Tibial nerve (tissue), 4 donors: ENCODE results near the gene PLPP1. TPM values are rescaled to one million over a fixed set of nuclear protein-coding genes. Genes with fewer than 3 reads are reported as not detected.
A peak's percentile ranks its signal among the peaks of the same experiment; 100 is the strongest.

Experiments
- DNase-seq, 2 donors: peaks; one replicate each; pipeline ENCODE4 v3.0.0-alpha.2; 2019; ENCODE audit warnings: low spot score in 2 of 2
- H3K27ac ChIP-seq, 4 donors: fragments of 200-600 bp; sonication (generic) in 3 of 4; one replicate each; pipeline ENCODE4 v1.5.1; 2017 to 2019; ENCODE audit warnings: mild to moderate bottlenecking in 1 of 4
- H3K27me3 ChIP-seq, 2 donors: fragments of 200-600 bp; sonication (generic) in 1 of 2; one replicate each; pipeline versions ENCODE4 v1.5.1 to v1.6.0; 2017 to 2019
- H3K36me3 ChIP-seq, 3 donors: fragments of 200-600 bp; sonication (generic); one replicate each; pipeline ENCODE4 v1.5.1; 2018 to 2019
- H3K4me1 ChIP-seq, 4 donors: fragments of 200-600 bp; sonication (generic) in 3 of 4; one replicate each; pipeline ENCODE4 v1.5.1; 2017 to 2019
- H3K4me3 ChIP-seq, 4 donors: fragments of 200-600 bp; sonication (generic) in 3 of 4; one replicate each; pipeline ENCODE4 v1.5.1; 2017 to 2019; ENCODE audit warnings: mild to moderate bottlenecking in 1 of 4, moderate library complexity in 1 of 4
- H3K9me3 ChIP-seq, 4 donors: fragments of 200-600 bp; sonication (generic) in 3 of 4; one replicate each; pipeline ENCODE4 v1.5.1; 2017 to 2019
- EP300 ChIP-seq, 2 donors: sonication (generic); formaldehyde crosslinking; IDR thresholded peaks; one replicate each; pipeline ENCODE4 v1.6.1; 2017; ENCODE audit warnings: antibody characterized with exemption in 2 of 2, mild to moderate bottlenecking in 1 of 2
- POLR2A ChIP-seq, 2 donors: fragments of 450-650 bp; IDR thresholded peaks; one replicate each; pipeline ENCODE4 v1.6.1; 2017; ENCODE audit warnings: antibody characterized with exemption in 2 of 2, mild to moderate bottlenecking in 2 of 2, moderate library complexity in 2 of 2
- WGBS, 2 donors: methylation state at CpG; one replicate each; pipeline ENCODE4 v1.1.5; 2018; 5-methylcytosine and 5-hydroxymethylcytosine counted together
- total RNA-seq, 4 donors: library from RNA; depleted of rRNA; stranded (reverse); fragments of >200 nt; gene quantifications; one replicate each; pipeline ENCODE4 v1.1.0, GENCODE V29; 2016
- TF ChIP-seq, protein P1 (sequence below), 5 experiments: fragments of 200-600 bp in 3 of 5; fragments of 450-650 bp in 2 of 5; sonication (generic) in 3 of 5; IDR thresholded peaks; one replicate each; pipeline ENCODE4 v1.5.1; 2016 to 2019; ENCODE audit warnings: antibody characterized with exemption in 5 of 5, mild to moderate bottlenecking in 3 of 5, moderate library complexity in 2 of 5

PLPP1 gene
- total RNA-seq, 4 donors from 2014 or later = 380 to 568 (median 427) TPM

DNA sequence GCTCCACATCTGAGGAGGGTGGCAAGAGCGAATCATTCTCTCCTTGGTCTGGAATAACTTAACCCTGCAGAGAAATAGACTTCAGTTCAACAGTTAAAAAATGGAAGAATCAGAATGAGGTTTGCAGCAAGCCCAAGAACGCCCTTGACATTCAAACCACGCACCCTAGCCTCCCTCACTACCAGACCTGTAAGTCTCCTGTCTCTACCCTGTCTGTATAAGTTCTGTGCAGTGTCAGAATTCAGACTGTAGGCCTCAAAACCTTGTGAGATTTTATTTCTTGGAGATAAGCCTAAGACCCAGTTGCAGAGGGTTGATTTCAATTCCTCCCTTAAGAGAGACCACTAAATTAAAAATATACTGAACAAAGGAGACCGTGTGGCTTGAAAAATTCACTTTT lies 35.8 kb upstream of the PLPP1 start:
- WGBS, 2 donors = 94 to 97% methylated on average over 4 of the region's 4 CpGs
- H3K27ac ChIP-seq = peak overlapping the region; percentile 47 to 93 (median 81)
- peaks cover 8 to 29% (median 17%) of the 10 kb centered on the region in 4 donors for H3K4me1 ChIP-seq
- H3K9me3 ChIP-seq = no peaks in the 10 kb centered on the region
- H3K36me3 ChIP-seq = no peaks in the 10 kb centered on the region
- TF ChIP-seq EP300 (IDR thresholded peaks at IDR 0.05) = no peak
- TF ChIP-seq POLR2A (IDR thresholded peaks at IDR 0.05) = no peak
- TF ChIP-seq, protein P1, sequence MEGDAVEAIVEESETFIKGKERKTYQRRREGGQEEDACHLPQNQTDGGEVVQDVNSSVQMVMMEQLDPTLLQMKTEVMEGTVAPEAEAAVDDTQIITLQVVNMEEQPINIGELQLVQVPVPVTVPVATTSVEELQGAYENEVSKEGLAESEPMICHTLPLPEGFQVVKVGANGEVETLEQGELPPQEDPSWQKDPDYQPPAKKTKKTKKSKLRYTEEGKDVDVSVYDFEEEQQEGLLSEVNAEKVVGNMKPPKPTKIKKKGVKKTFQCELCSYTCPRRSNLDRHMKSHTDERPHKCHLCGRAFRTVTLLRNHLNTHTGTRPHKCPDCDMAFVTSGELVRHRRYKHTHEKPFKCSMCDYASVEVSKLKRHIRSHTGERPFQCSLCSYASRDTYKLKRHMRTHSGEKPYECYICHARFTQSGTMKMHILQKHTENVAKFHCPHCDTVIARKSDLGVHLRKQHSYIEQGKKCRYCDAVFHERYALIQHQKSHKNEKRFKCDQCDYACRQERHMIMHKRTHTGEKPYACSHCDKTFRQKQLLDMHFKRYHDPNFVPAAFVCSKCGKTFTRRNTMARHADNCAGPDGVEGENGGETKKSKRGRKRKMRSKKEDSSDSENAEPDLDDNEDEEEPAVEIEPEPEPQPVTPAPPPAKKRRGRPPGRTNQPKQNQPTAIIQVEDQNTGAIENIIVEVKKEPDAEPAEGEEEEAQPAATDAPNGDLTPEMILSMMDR (IDR thresholded peaks at IDR 0.05) = no peak
- DNase-seq = no peak
- H3K4me3 ChIP-seq = no peak overlapping the region
- no peaks in the 10 kb centered on the region for H3K27me3 ChIP-seq

DNA sequence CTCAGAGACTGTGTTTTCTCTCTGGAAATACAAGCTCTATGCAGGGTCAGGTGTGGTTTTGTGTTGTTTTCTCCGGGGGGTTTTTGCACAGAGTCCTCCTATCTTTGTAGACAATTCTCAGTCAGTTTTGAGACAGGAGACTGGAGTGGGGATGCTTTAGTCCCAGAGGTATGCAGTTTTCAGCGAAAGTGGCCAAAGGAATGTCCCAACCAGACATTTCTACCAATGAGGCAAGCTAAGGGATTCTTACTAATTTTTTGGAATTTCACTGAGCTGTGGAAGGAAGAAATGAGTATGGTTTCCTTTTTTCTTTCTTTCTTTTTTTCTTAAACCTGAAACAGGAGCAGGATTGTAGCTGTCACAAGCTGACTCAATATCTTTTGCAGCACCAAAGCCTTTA lies 35.3 kb upstream of the PLPP1 start:
- TF ChIP-seq, protein P1 (IDR thresholded peaks at IDR 0.05) = no peak
- TF ChIP-seq EP300 (IDR thresholded peaks at IDR 0.05) (no peak), POLR2A (IDR thresholded peaks at IDR 0.05) (no peak)
- no peaks in the 10 kb centered on the region for H3K36me3 ChIP-seq
- peak in 1 of 2 donors; percentile 33 for DNase-seq
- H3K27me3 ChIP-seq = no peaks in the 10 kb centered on the region
- 76 to 80% methylated on average over 2 of the region's 2 CpGs for WGBS, 2 donors
- no peaks in the 10 kb centered on the region for H3K9me3 ChIP-seq
- no peak overlapping the region for H3K4me3 ChIP-seq
- H3K4me1 ChIP-seq = peaks cover 8 to 29% (median 16%) of the 10 kb centered on the region in 4 donors
- H3K27ac ChIP-seq = peak overlapping the region; percentile 47 to 93 (median 81)

DNA sequence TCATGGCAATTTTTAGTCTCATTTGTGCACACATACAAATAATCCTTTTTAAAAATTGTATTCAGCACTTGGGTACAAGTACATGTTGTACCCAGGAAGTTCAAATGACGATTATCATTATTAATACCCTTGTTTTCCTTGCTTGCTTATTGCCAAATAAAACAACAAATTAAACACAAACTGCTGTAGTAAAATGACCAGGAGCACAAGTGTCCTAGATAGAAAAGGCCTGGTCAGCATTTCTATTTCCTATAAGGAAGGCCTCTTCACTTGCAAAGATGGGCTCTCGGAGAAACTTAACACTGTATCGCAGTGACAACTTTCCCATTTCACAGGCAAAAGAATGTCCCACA lies 34.7 kb upstream of the PLPP1 start:
- 69% methylated on average over 3 of the region's 3 CpGs for WGBS, 2 donors
- no peaks in the 10 kb centered on the region for H3K9me3 ChIP-seq
- TF ChIP-seq EP300 (IDR thresholded peaks at IDR 0.05) (peak; percentile 83 to 98), POLR2A (IDR thresholded peaks at IDR 0.05) (no peak)
- TF ChIP-seq, protein P1 (IDR thresholded peaks at IDR 0.05) = peak in 1 of 5 experiments; percentile 17
- H3K27ac ChIP-seq = peak overlapping the region; percentile 47 to 93 (median 81)
- DNase-seq = no peak
- no peak overlapping the region for H3K4me3 ChIP-seq
- no peaks in the 10 kb centered on the region for H3K36me3 ChIP-seq
- H3K4me1 ChIP-seq = peaks cover 8 to 29% (median 16%) of the 10 kb centered on the region in 4 donors
- no peaks in the 10 kb centered on the region for H3K27me3 ChIP-seq

DNA sequence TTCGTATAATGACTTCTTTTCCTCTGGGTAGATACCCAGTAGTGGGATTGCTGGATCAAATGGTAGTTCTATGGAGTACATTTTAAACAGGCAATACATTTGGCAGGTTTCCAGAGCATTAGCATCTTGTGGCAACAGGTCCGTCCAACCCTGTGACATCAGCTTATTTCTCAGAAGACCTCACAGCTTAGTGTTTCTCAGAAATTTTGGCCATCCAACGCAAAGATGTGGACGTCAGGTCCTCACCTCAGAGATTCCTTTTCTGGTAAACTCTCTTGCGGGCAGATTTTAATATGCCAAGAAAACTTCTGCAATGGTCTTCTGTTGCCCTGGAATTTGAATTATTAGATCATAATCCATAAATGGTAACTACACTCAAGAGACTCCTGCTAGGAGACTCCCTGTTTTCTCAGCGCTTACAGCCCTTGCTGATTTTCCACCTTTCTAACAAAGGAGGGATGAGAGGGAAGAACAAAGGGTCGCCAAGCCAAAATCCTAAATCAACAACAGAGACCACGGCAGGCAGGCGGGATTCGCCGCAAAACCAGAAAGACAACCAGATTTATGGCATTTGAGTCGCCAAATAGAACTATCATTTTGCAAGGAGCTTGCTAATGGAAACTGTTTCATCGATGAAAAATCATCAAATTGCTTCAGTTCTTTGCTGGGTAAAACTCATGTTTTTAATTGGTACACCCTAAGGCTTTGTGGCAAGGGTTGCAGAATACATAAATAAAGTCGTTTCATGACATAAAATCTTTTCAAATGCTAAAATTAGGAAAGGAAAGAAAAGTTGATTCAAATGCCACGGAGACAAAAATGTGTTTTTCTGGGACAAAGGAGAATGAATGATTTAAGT lies 34.1 kb upstream of the PLPP1 start:
- H3K4me3 ChIP-seq = peak overlapping the region in 1 of 4 donors; percentile 34
- H3K9me3 ChIP-seq = no peaks in the 10 kb centered on the region
- DNase-seq = peak in 1 of 2 donors; percentile 39
- no peaks in the 10 kb centered on the region for H3K36me3 ChIP-seq
- no peaks in the 10 kb centered on the region for H3K27me3 ChIP-seq
- peak overlapping the region; percentile 47 to 93 (median 81) for H3K27ac ChIP-seq
- WGBS, 2 donors = 32 to 34% methylated on average over 15 of the region's 15 CpGs
- TF ChIP-seq EP300 (IDR thresholded peaks at IDR 0.05) = peak; percentile 66 to 92
- TF ChIP-seq, protein P1 (IDR thresholded peaks at IDR 0.05) = peak in 1 of 5 experiments; percentile 6
- TF ChIP-seq POLR2A (IDR thresholded peaks at IDR 0.05) = no peak
- H3K4me1 ChIP-seq = peaks cover 8 to 29% (median 16%) of the 10 kb centered on the region in 4 donors

DNA sequence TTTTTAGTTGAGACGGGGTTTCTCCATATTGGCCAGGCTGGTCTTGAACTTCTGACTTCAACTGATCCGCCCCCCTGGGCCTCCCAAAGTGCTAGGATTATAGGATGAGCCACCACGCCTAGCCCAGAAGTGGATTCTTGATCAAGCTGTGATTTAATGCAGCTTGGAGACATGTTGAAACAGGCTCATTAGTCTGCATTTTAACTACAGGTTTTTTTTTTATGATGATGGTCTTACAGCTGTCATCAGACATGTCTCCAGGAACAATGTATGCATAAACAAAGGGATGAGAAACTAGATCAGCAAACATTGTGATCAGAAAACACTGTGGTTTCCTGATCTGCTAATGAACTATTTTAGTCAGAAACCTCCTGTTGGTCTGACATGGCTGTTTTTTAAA lies 30.0 kb upstream of the PLPP1 start:
- H3K27ac ChIP-seq = peak overlapping the region in 1 of 4 donors; percentile 47
- 87 to 95% methylated on average over 3 of the region's 3 CpGs for WGBS, 2 donors
- H3K4me3 ChIP-seq = no peak overlapping the region
- TF ChIP-seq, protein P1 (IDR thresholded peaks at IDR 0.05) = no peak
- no peak for TF ChIP-seq EP300 (IDR thresholded peaks at IDR 0.05)
- DNase-seq = no peak
- peaks cover 0 to 16% (median 6%) of the 10 kb centered on the region in 4 donors for H3K4me1 ChIP-seq
- no peaks in the 10 kb centered on the region for H3K9me3 ChIP-seq
- H3K27me3 ChIP-seq = no peaks in the 10 kb centered on the region
- no peaks in the 10 kb centered on the region for H3K36me3 ChIP-seq
